ENCODE data around the gene SLC37A4. TPM values are rescaled to one million over a fixed set of nuclear protein-coding genes. Genes with fewer than 3 reads are reported as not detected.

The SLC37A4 gene
- total and polyA plus RNA-seq, 7 donors, result 10.6 to 34.3 (median 23.9) TPM

- Histone ChIP-seq H3K9me3 (no peaks in the 10 kb centered on the region), H3K4me1 (peaks cover 55% of the 10 kb centered on the region), H3K27me3 (ENCODE audit: insufficient read depth in 3 of 3, low read length in 2 of 3) (no peaks in the 10 kb centered on the region), H3K36me3 (ENCODE audit: insufficient read depth in 1 of 2, low read depth in 1 of 2) (peaks cover 0 to 25% of the 10 kb centered on the region in 2 donors), H3K4me3 (peak overlapping the region; percentile 95), H3K27ac (peak overlapping the region; percentile 93)
- DNase-seq (no peak), ATAC-seq (no peak)
- TF ChIP-seq CTCF (IDR thresholded peaks at IDR 0.05), result no peak
- 73 to 89% (median 89%) methylated on average over 1 of the region's 1 CpG for WGBS, 3 donors
- intact Hi-C loops (cut with DNase I), result no loop called here
These were observed 1.7 kb downstream of the SLC37A4 start for GRCh38 chr11:119029069-119029339.

- no peak for TF ChIP-seq CTCF (IDR thresholded peaks at IDR 0.05)
- Histone ChIP-seq H3K4me3 (peak overlapping the region; percentile 95), H3K27me3 (ENCODE audit: insufficient read depth in 3 of 3, low read length in 2 of 3) (no peaks in the 10 kb centered on the region), H3K36me3 (ENCODE audit: insufficient read depth in 1 of 2, low read depth in 1 of 2) (peaks cover 0 to 30% of the 10 kb centered on the region in 2 donors), H3K27ac (peak overlapping the region; percentile 93), H3K9me3 (no peaks in the 10 kb centered on the region), H3K4me1 (peaks cover 60% of the 10 kb centered on the region)
- intact Hi-C loops (cut with DNase I), result no loop called here
- DNase-seq (no peak), ATAC-seq (no peak)
- WGBS, 3 donors, result 45 to 83% (median 50%) methylated on average over 9 of the region's 9 CpGs
These were observed 2.2 kb downstream of the SLC37A4 start for GRCh38 chr11:119028346-119029068.

GRCh38 chr11:119027561-119028345 lies 2.9 kb downstream of the SLC37A4 start:
- 34 to 68% (median 44%) methylated on average over 9 of the region's 9 CpGs for WGBS, 3 donors
- no peak for TF ChIP-seq CTCF (IDR thresholded peaks at IDR 0.05)
- H3K9me3 ChIP-seq, result no peaks in the 10 kb centered on the region
- H3K27me3 ChIP-seq (ENCODE audit: insufficient read depth in 3 of 3, low read length in 2 of 3), result no peaks in the 10 kb centered on the region
- H3K27ac ChIP-seq, result peak overlapping the region; percentile 93
- DNase-seq, result peak; percentile 37 to 74
- peaks cover 0 to 37% of the 10 kb centered on the region in 2 donors for H3K36me3 ChIP-seq (ENCODE audit: insufficient read depth in 1 of 2, low read depth in 1 of 2)
- peak; percentile 45 to 67 (median 58) for ATAC-seq
- intact Hi-C loops (cut with DNase I), result no loop called here
- H3K4me1 ChIP-seq, result peaks cover 65% of the 10 kb centered on the region
- peak overlapping the region; percentile 95 for H3K4me3 ChIP-seq

GRCh38 chr11:119026970-119027369 lies 3.7 kb downstream of the SLC37A4 start:
- WGBS, 3 donors, result 92 to 100% (median 97%) methylated on average over 2 of the region's 2 CpGs
- H3K36me3 ChIP-seq (ENCODE audit: insufficient read depth in 1 of 2, low read depth in 1 of 2), result peaks cover 0 to 45% of the 10 kb centered on the region in 2 donors
- no peak for TF ChIP-seq CTCF (IDR thresholded peaks at IDR 0.05)

More at GRCh38 chr11:119026970-119027369, 3.7 kb downstream of the SLC37A4 start:
- intact Hi-C loops (cut with DNase I), result no loop called here
- peak overlapping the region; percentile 2 for H3K4me3 ChIP-seq
- no peak for DNase-seq
- no peaks in the 10 kb centered on the region for H3K9me3 ChIP-seq
- H3K4me1 ChIP-seq, result peaks cover 70% of the 10 kb centered on the region
- no peaks in the 10 kb centered on the region for H3K27me3 ChIP-seq (ENCODE audit: insufficient read depth in 3 of 3, low read length in 2 of 3)
- H3K27ac ChIP-seq, result peak overlapping the region; percentile 93
- ATAC-seq, result no peak
